H54 (cell line): ENCODE measurements around the gene INA.

Experiments
- DNase-seq: peaks from one replicate; pipeline ENCODE4 v3.0.0; 2011; ENCODE audit warnings: low spot score, mixed read lengths; ENCODE audit not compliant: insufficient read length
- FAIRE-seq: peaks from 3 replicates; lab custom pipeline; 2011; peaks lifted over from hg19 to GRCh38; lab: Jason Lieb, UNC
- POLR2A ChIP-seq: IDR thresholded peaks from 2 replicates; pipeline ENCODE4 v1.6.1; 2011; ENCODE audit warnings: low read depth, mild to moderate bottlenecking, low read length

Gene INA

DNA sequence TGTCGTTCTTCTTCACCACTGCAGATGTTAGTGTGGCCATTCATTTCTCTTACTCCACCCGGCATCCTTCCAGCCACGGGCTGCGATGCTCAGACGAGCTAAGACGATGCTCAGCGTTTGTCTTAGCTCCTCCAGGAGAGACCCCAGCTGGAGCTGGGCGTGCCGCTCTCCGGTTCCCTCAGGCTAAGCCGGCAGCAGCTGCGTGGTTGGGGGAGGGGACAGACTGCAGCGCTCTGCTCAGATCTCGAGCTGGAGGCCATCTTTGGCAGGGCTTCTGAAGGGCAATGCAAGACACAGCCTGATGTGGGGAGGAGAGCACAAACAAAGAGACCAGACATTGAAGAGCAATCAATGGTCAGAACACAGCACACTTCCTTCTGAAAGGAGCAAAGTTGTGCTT is 4.8 kb downstream of the INA start:
- DNase-seq: no peak
- FAIRE-seq: no peak
- no peak for TF ChIP-seq POLR2A

- FAIRE-seq (no peak), DNase-seq (no peak)
- TF ChIP-seq POLR2A: no peak
These were observed 6.0 kb downstream of the INA start for GRCh38 chr10:103282961-103283360.

- DNase-seq: no peak
- FAIRE-seq: no peak
- TF ChIP-seq POLR2A: no peak
These were observed 7.2 kb downstream of the INA start for GRCh38 chr10:103284170-103284569.

DNA sequence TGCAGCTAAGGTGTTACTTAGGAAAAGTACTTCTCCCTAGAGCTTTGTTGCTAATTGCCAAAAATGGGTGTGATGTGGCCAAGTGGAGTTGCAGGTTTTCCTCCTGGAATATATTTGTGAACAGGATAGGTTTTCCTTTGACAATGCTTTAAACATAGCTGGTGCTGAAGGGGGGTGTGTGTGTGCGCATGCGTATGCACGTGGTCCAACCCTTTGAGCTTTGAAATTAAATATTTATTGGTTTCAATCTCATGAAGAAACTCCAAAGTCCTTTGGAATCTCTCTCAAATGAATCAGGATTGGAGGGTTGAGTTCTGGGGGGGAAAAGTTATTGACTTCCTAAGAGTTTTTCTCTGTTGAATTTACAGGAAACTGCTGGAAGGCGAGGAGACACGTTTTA is 11.1 kb downstream of the INA start:
- TF ChIP-seq POLR2A: no peak
- DNase-seq (no peak), FAIRE-seq (no peak)

DNA sequence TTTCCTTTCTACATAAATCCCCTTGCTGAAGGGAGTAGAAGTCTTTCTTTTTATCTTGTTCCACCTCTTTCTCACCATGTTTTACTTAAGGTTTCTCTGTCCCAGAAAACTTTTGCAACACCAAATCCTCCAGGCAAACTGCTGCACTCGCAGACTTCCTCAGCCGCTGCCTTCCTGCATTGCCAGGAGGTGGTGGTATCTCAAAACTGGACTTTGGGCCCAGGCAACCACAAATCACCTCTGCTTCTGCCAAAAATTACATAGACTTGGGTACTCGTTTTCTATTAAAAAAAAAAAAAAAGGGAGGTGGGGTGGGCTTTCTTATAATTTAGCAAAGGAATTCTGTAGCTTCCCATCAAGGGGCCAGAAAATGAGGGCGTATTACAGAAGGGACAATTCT is 14.7 kb downstream of the INA start:
- no peak for FAIRE-seq
- no peak for DNase-seq
- TF ChIP-seq POLR2A: no peak

- FAIRE-seq (peak; percentile 52), DNase-seq (no peak)
- no peak for TF ChIP-seq POLR2A
These were observed 18.6 kb downstream of the INA start for GRCh38 chr10:103295374-103296015.

- DNase-seq (no peak), FAIRE-seq (no peak)
These were observed 30.7 kb downstream of the INA start for GRCh38 chr10:103307594-103307993.

GRCh38 chr10:103310197-103310596 is 33.3 kb downstream of the INA start:
- FAIRE-seq (no peak), DNase-seq (no peak)
- TF ChIP-seq POLR2A: no peak

More at GRCh38 chr10:103307594-103307993, 30.7 kb downstream of the INA start:
- TF ChIP-seq POLR2A: no peak

DNA sequence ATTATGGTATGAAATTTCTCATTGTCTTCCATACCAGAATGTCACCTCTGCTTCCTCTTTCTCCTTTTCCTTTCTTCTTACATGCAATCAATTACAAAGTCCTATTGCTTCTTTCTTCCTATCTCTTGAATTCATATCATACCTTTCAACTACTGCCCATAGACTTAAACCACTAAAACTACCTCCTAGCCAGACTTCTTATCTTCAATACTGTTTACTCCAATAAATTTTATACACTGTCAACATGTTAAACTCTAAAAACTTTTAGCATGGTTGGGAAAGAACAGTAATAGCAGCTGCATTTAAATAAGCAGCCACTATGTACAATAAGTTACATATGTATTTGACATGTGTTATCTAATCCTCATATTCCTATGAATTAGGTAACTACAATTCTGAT is 39.1 kb downstream of the INA start:
- FAIRE-seq: no peak
- DNase-seq: no peak

GRCh38 chr10:103327906-103328305 is 51.0 kb downstream of the INA start:
- FAIRE-seq (no peak), DNase-seq (no peak)
- TF ChIP-seq POLR2A: no peak

More for the DNA sequence above, 39.1 kb downstream of the INA start:
- TF ChIP-seq POLR2A: no peak

- no peak for DNase-seq
- no peak for FAIRE-seq
- no peak for TF ChIP-seq POLR2A
These were observed 57.1 kb downstream of the INA start for GRCh38 chr10:103333934-103334520.

DNA sequence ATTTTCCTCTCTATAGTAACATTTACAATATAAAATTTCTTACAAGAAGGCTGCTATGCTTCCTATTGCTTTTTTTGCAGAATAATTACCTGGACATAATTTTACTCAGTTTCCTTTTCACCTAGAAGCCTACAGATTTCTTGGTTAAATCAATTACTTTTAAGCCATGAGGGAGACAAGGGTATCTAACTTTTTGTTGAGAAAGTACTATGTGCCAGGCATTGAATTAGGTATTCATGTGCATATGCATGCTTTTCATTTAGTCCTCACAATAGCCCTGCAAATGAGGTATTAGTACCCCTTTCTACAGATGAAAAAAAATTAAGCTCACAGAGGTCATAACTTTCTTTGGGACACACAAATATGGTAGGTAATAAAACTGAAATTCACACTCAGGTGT is 57.6 kb downstream of the INA start:
- DNase-seq (no peak), FAIRE-seq (no peak)
- TF ChIP-seq POLR2A: no peak

- FAIRE-seq (no peak), DNase-seq (no peak)
- no peak for TF ChIP-seq POLR2A
These were observed 59.4 kb downstream of the INA start for GRCh38 chr10:103336370-103336769.
